Lung microvascular endothelial cell (primary cell): ENCODE measurements around the gene DHRS4. TPM values are rescaled to one million over a fixed set of nuclear protein-coding genes. Genes with fewer than 3 reads are reported as not detected.
A peak's percentile ranks its signal among the peaks of the same experiment; 100 is the strongest.
"Not testable (repeated sequence)": the region's sequence is repeated elsewhere in the genome, so short reads cannot be mapped to it uniquely, and the experiment has no call there.

Experiments
- DNase-seq, 2 donors: peaks; one replicate each; pipeline versions ENCODE4 v3.0.0 to v3.0.0-alpha.2; 2010; ENCODE audit warnings: low read depth in 2 of 2
- total RNA-seq: library from RNA; depleted of rRNA; stranded (reverse); fragments of >200 nt; gene quantifications from 2 replicates; pipeline ENCODE4 v1.2.1, GENCODE V29; 2014

The DHRS4 gene
- total RNA-seq, 1 donor from 2014 or later = 42.7 TPM

GRCh38 chr14:23939607-23940326 is 13.8 kb upstream of the DHRS4 start:
- DNase-seq = no peak

GRCh38 chr14:23941230-23941629 is 12.3 kb upstream of the DHRS4 start:
- DNase-seq = no peak

- no peak for DNase-seq
Measured at GRCh38 chr14:23941669-23942068, 11.9 kb upstream of the DHRS4 start.

GRCh38 chr14:23942587-23942986 is 11.0 kb upstream of the DHRS4 start:
- DNase-seq = no peak

- DNase-seq = not testable (repeated sequence)
Measured at GRCh38 chr14:23949069-23949468, 4.5 kb upstream of the DHRS4 start.

- DNase-seq = no peak
Measured at GRCh38 chr14:23950411-23951135, 3.0 kb upstream of the DHRS4 start.

- not testable (repeated sequence) for DNase-seq
Measured at GRCh38 chr14:23951136-23951466, 2.5 kb upstream of the DHRS4 start.

- DNase-seq = no peak
Measured at GRCh38 chr14:23951590-23952201, 1.9 kb upstream of the DHRS4 start.

- DNase-seq = not testable (repeated sequence)
Measured at GRCh38 chr14:23953116-23953463, 480 bp upstream of the DHRS4 start.

GRCh38 chr14:23954279-23954614 is 677 bp downstream of the DHRS4 start:
- DNase-seq = not testable (repeated sequence)

- not testable (repeated sequence) for DNase-seq
Measured at GRCh38 chr14:23954965-23955364, 1.4 kb downstream of the DHRS4 start.

- not testable (repeated sequence) for DNase-seq
Measured at GRCh38 chr14:23955811-23956210, 2.2 kb downstream of the DHRS4 start.

- not testable (repeated sequence) for DNase-seq
Measured at GRCh38 chr14:23957913-23958569, 4.5 kb downstream of the DHRS4 start.

- DNase-seq = not testable (repeated sequence)
Measured at GRCh38 chr14:23960899-23961298, 7.3 kb downstream of the DHRS4 start.

- DNase-seq = not testable (repeated sequence)
Measured at GRCh38 chr14:23961704-23962103, 8.1 kb downstream of the DHRS4 start.

GRCh38 chr14:23969130-23969480 is 15.5 kb downstream of the DHRS4 start:
- DNase-seq = not testable (repeated sequence)

GRCh38 chr14:23969481-23970282 is 16.1 kb downstream of the DHRS4 start:
- DNase-seq = peak in 1 of 2 donors; percentile 10

GRCh38 chr14:23970283-23970659 is 16.7 kb downstream of the DHRS4 start:
- not testable (repeated sequence) for DNase-seq

- not testable (repeated sequence) for DNase-seq
Measured at GRCh38 chr14:23973178-23973577, 19.6 kb downstream of the DHRS4 start.

GRCh38 chr14:23974041-23974440 is 20.5 kb downstream of the DHRS4 start:
- DNase-seq = not testable (repeated sequence)

- peak in 1 of 2 donors; percentile 25 for DNase-seq
Measured at GRCh38 chr14:23977208-23977607, 23.6 kb downstream of the DHRS4 start.
